ENCODE data around the gene PHRF1. TPM values are rescaled to one million over a fixed set of nuclear protein-coding genes. Genes with fewer than 3 reads are reported as not detected.

PHRF1 gene
- total RNA-seq, 1 donor from 2014 or later = 25.4 TPM

Other genes with a start within 250 kb of the PHRF1 start
- gene B4GALNT4, start 207.0 kb upstream of the PHRF1 start, total RNA-seq = 0.28 TPM
- gene PKP3, start 182.3 kb upstream of the PHRF1 start, total RNA-seq = 1.2 TPM
- gene SIGIRR, start 161.5 kb upstream of the PHRF1 start, total RNA-seq = 96.2 TPM
- gene ANO9, start 134.5 kb upstream of the PHRF1 start, total RNA-seq = 0.83 TPM
- 10.2 TPM for gene PTDSS2, start 126.2 kb upstream of the PHRF1 start, total RNA-seq
- 85.4 TPM for gene RNH1, start 69.2 kb upstream of the PHRF1 start, total RNA-seq
- gene HRAS, start 40.9 kb upstream of the PHRF1 start, total RNA-seq = 12.9 TPM
- gene LRRC56, start 38.9 kb upstream of the PHRF1 start, total RNA-seq = 0.93 TPM
- 13.4 TPM for gene LMNTD2, start 15.7 kb upstream of the PHRF1 start, total RNA-seq
- gene RASSF7, start 15.5 kb upstream of the PHRF1 start, total RNA-seq = 36.6 TPM
- gene IRF7, start 39.5 kb downstream of the PHRF1 start, total RNA-seq = 38.5 TPM
- gene CDHR5, start 48.5 kb downstream of the PHRF1 start, total RNA-seq = 64.8 TPM
- 0.81 TPM for gene SCT, start 50.7 kb downstream of the PHRF1 start, total RNA-seq
- 0.68 TPM for gene DRD4, start 60.8 kb downstream of the PHRF1 start, total RNA-seq
- gene DEAF1, start 118.8 kb downstream of the PHRF1 start, total RNA-seq = 14.8 TPM
- 16.8 TPM for gene TMEM80, start 119.3 kb downstream of the PHRF1 start, total RNA-seq
- gene EPS8L2, start 129.8 kb downstream of the PHRF1 start, total RNA-seq = 190 TPM
- gene TALDO1, start 171.0 kb downstream of the PHRF1 start, total RNA-seq = 147 TPM
- 31.7 TPM for gene GATD1, start 201.0 kb downstream of the PHRF1 start, total RNA-seq
- gene CEND1, start 213.6 kb downstream of the PHRF1 start, total RNA-seq = 0.43 TPM
- 51.4 TPM for gene SLC25A22, start 221.8 kb downstream of the PHRF1 start, total RNA-seq
- gene PIDD1, start 228.8 kb downstream of the PHRF1 start, total RNA-seq = 14.9 TPM
- 511 TPM for gene RPLP2, start 233.5 kb downstream of the PHRF1 start, total RNA-seq
- gene PNPLA2, start 242.4 kb downstream of the PHRF1 start, total RNA-seq = 107 TPM